Glutamatergic neuron (in vitro differentiated cells): ENCODE results near the gene NR2F6. TPM values are rescaled to one million over a fixed set of nuclear protein-coding genes. Genes with fewer than 3 reads are reported as not detected.
"Not testable (repeated sequence)": the region's sequence is repeated elsewhere in the genome, so short reads cannot be mapped to it uniquely, and the experiment has no call there.

Experiments
- DNase-seq: peaks from one replicate; pipeline ENCODE4 v3.0.0; 2022
- H3K27ac Mint-ChIP-seq: one replicate; pipeline ENCODE4 v1.8.0; 2020; ENCODE audit warnings: mild to moderate bottlenecking, mixed read lengths, inconsistent platforms; ENCODE audit not compliant: unreplicated experiment
- H3K27me3 Mint-ChIP-seq: one replicate; pipeline ENCODE4 v1.8.0; 2020; ENCODE audit warnings: mild to moderate bottlenecking, moderate library complexity, mixed read lengths, inconsistent platforms; ENCODE audit not compliant: unreplicated experiment
- H3K36me3 Mint-ChIP-seq: one replicate; pipeline ENCODE4 v1.8.0; 2020; ENCODE audit warnings: mild to moderate bottlenecking, mixed read lengths, inconsistent platforms; ENCODE audit not compliant: unreplicated experiment
- H3K4me1 Mint-ChIP-seq: one replicate; pipeline ENCODE4 v1.8.0; 2020; ENCODE audit warnings: mild to moderate bottlenecking, low read depth, mixed read lengths, inconsistent platforms; ENCODE audit not compliant: unreplicated experiment
- H3K4me3 Mint-ChIP-seq: one replicate; pipeline ENCODE4 v1.8.0; 2020; ENCODE audit warnings: mild to moderate bottlenecking, mixed read lengths, inconsistent platforms; ENCODE audit not compliant: unreplicated experiment
- H3K9me3 Mint-ChIP-seq: one replicate; pipeline ENCODE4 v1.8.0; 2020; ENCODE audit warnings: mild to moderate bottlenecking, moderate library complexity, mixed read lengths, inconsistent platforms; ENCODE audit not compliant: unreplicated experiment
- CTCF ChIP-seq: fragments of 200-600 bp; sonication (generic); IDR thresholded peaks from one replicate; pipeline ENCODE4 v1.5.0; 2021; ENCODE audit not compliant: partially characterized antibody, unreplicated experiment
- total RNA-seq: library from RNA; stranded (reverse); fragmentation: NEBNext Ultra II Directional; extraction: Animal tissue kit (Norgen Biotek cat#: 25700); gene quantifications from one replicate; pipeline ENCODE4 v1.2.1, GENCODE V29; 2021; ENCODE audit not compliant: unreplicated experiment

NR2F6 gene
- total RNA-seq, 1 donor from 2014 or later: 109 TPM

- Mint-ChIP-seq H3K4me1 (peaks cover 2% of the 10 kb centered on the region), H3K36me3 (no peaks in the 10 kb centered on the region), H3K9me3 (peaks cover 2% of the 10 kb centered on the region), H3K27ac (peak within 1 kb of the TSS; percentile 79), H3K4me3 (peak within 1 kb of the TSS; percentile 84), H3K27me3 (peaks cover 2% of the 10 kb centered on the region)
- TF ChIP-seq CTCF: no peak
- DNase-seq: peak; percentile 78
Measured at GRCh38 chr19:17281391-17282304, 35.9 kb upstream of the NR2F6 start, which contains the start of gene ANKLE1. Gene ANKLE1, plus strand, starts transcription at chr19:17281901. Its CDS starts 20 bp downstream, at chr19:17281921.

DNA sequence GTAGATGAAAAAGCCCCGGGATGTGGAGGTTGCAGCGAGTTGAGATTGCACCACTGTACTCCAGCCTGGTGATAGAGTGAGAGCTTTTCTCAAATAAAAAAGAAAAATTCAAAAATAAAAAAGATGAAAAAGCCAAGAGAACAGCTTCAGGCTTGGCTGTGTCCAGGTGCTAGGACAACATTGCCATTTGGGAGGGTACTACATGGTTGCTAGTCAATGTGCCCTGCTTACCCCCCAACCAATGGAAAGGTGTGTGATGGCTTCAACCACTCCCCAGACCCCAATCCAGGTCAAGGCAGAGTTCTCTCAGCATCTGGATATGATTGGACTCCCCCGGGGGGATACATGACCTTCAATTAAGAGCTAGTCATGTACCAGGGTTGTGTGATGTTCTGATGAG is 33.7 kb upstream of the NR2F6 start:
- H3K27ac Mint-ChIP-seq: no peak overlapping the region
- DNase-seq: no peak
- peaks cover 2% of the 10 kb centered on the region for H3K27me3 Mint-ChIP-seq
- H3K4me1 Mint-ChIP-seq: peaks cover 2% of the 10 kb centered on the region
- H3K36me3 Mint-ChIP-seq: no peaks in the 10 kb centered on the region
- no peak for TF ChIP-seq CTCF
- peaks cover 2% of the 10 kb centered on the region for H3K9me3 Mint-ChIP-seq
- no peak overlapping the region for H3K4me3 Mint-ChIP-seq

GRCh38 chr19:17275441-17276175 is 29.9 kb upstream of the NR2F6 start:
- Mint-ChIP-seq H3K4me3 (no peak overlapping the region), H3K27me3 (peaks cover 4% of the 10 kb centered on the region), H3K27ac (no peak overlapping the region), H3K9me3 (no peaks in the 10 kb centered on the region), H3K4me1 (no peaks in the 10 kb centered on the region), H3K36me3 (no peaks in the 10 kb centered on the region)
- DNase-seq: no peak
- TF ChIP-seq CTCF: no peak

DNA sequence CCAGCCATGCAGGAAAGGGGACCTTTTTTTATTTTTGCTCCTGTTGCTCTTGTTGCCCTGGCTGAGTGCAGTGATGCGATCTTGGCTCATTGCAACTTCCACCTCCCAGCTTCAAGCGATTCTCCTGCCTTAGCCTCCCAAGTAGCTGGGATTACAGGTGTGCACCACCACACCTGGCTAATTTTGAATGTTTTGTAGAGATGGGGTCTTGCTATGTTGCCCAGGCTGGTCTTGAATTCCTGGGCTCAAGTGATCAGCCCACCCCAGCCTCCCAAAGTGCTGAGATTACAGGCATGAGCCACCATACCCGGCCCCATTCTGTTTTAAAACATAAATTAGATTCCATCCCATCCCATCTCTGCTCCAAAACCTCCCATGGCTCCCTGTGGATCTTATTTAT is 29.2 kb upstream of the NR2F6 start:
- not testable (repeated sequence) for H3K9me3 Mint-ChIP-seq, H3K27ac Mint-ChIP-seq, H3K36me3 Mint-ChIP-seq, H3K4me1 Mint-ChIP-seq, H3K27me3 Mint-ChIP-seq, H3K4me3 Mint-ChIP-seq, DNase-seq

- Mint-ChIP-seq H3K27me3 (peaks cover 9% of the 10 kb centered on the region), H3K4me1 (peaks cover 4% of the 10 kb centered on the region), H3K36me3 (no peaks in the 10 kb centered on the region), H3K27ac (no peak overlapping the region), H3K9me3 (peaks cover 6% of the 10 kb centered on the region), H3K4me3 (no peak overlapping the region)
- no peak for TF ChIP-seq CTCF
- DNase-seq: no peak
Measured at GRCh38 chr19:17268754-17269153, 23.0 kb upstream of the NR2F6 start.
